ENCODE measurements around the gene YPEL4.

YPEL4 gene

GRCh38 chr11:57632116-57632515 lies 17.6 kb downstream of the YPEL4 start:
- DNase-seq = no peak

- DNase-seq = no peak
These were observed 19.5 kb downstream of the YPEL4 start for GRCh38 chr11:57630171-57630570.

GRCh38 chr11:57626895-57627294 lies 22.8 kb downstream of the YPEL4 start:
- DNase-seq = no peak

- no peak for DNase-seq
These were observed 24.8 kb downstream of the YPEL4 start for GRCh38 chr11:57624864-57625263.

GRCh38 chr11:57622263-57622662 lies 27.4 kb downstream of the YPEL4 start:
- no peak for DNase-seq

- no peak for DNase-seq
These were observed 29.2 kb downstream of the YPEL4 start for GRCh38 chr11:57620467-57620866.

GRCh38 chr11:57619331-57619730 lies 30.4 kb downstream of the YPEL4 start:
- no peak for DNase-seq

- no peak for DNase-seq
These were observed 31.3 kb downstream of the YPEL4 start for GRCh38 chr11:57618438-57618837.

- DNase-seq = no peak
These were observed 33.1 kb downstream of the YPEL4 start for GRCh38 chr11:57616595-57616994.

GRCh38 chr11:57615308-57615707 lies 34.4 kb downstream of the YPEL4 start:
- no peak for DNase-seq

GRCh38 chr11:57614234-57614772 lies 35.4 kb downstream of the YPEL4 start:
- DNase-seq = no peak

- no peak for DNase-seq
These were observed 39.5 kb downstream of the YPEL4 start for GRCh38 chr11:57610170-57610569.

- no peak for DNase-seq
These were observed 44.7 kb downstream of the YPEL4 start for GRCh38 chr11:57605028-57605420.

- DNase-seq = no peak
These were observed 45.2 kb downstream of the YPEL4 start for GRCh38 chr11:57604296-57605027.

- DNase-seq = no peak
These were observed 48.4 kb downstream of the YPEL4 start for GRCh38 chr11:57601297-57601696.

GRCh38 chr11:57599381-57599780 lies 50.3 kb downstream of the YPEL4 start:
- no peak for DNase-seq

GRCh38 chr11:57598831-57599155 lies 50.9 kb downstream of the YPEL4 start:
- peak; percentile 57 for DNase-seq

GRCh38 chr11:57597916-57598830 lies 51.5 kb downstream of the YPEL4 start:
- peak; percentile 46 for DNase-seq

- no peak for DNase-seq
These were observed 52.2 kb downstream of the YPEL4 start, which contains the start of gene SERPING1 for GRCh38 chr11:57597461-57597915. Gene SERPING1 (plus strand): TSS chr11:57597685. CDS start chr11:57598271, 586 bp downstream.

GRCh38 chr11:57596266-57596885 lies 53.3 kb downstream of the YPEL4 start:
- DNase-seq = no peak

Data from fibroblast of skin of back (primary cell).